DMS 273 treated with DMSO at 0.1 percent for 48 hours (cell line): ENCODE results near the gene GOSR1.
"Not testable (repeated sequence)": the region's sequence is repeated elsewhere in the genome, so short reads cannot be mapped to it uniquely, and the experiment has no call there.

Source experiments
- DNase-seq: peaks from one replicate; lab custom pipeline; 2025; lab: John Stamatoyannopoulos, UW

The GOSR1 gene

DNA sequence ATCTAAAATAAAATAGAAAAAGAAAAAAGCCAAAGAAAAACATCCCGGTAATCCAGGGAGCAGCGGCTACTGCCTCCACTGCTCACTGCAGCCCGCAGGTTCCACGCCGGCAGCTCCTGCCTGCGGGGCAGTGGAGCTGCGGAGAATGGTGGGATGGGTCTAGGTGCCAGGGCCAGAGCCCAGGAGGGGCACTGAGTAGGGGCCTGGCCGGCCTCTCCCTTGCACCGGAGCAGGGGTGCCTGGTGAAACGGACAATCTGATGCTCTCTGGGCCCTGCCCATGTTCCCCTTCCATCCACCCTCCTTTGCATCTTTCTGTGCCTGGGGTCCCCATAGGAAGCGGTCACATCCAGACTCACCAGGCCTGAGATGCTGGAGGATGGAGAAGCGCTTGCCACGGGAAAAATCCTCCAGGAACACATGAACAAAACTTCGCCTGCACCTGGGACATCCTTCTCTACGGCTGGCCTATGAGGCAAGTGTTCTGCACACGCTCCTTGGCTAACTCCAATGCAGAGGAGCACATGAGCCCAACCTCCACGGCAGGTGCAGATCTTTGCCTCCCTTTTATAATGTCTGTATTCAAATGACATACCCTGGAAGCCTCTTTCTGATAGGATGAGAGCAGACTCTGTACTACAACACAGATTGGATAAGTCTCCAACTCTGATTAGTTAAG is 98.6 kb downstream of the GOSR1 start:
- DNase-seq, result not testable (repeated sequence)

GRCh38 chr17:30576326-30576861 is 99.2 kb downstream of the GOSR1 start:
- DNase-seq, result no peak
